GM23248 (cell line): ENCODE data around the gene UBE2F. TPM values are rescaled to one million over a fixed set of nuclear protein-coding genes. Genes with fewer than 3 reads are reported as not detected.

Experiments
- DNase-seq: peaks from one replicate; pipeline ENCODE4 v3.0.0-alpha.2; 2015
- H2AFZ ChIP-seq: fragments of 200-600 bp; sonication (generic); 2 replicates; pipeline ENCODE4 v1.6.1; 2016; ENCODE audit warnings: antibody characterized with exemption
- H3F3A ChIP-seq: fragments of 200-600 bp; sonication (generic); 2 replicates; pipeline ENCODE4 v1.6.1; 2016; ENCODE audit warnings: mild to moderate bottlenecking, antibody characterized with exemption, mixed run types; ENCODE audit not compliant: insufficient read depth
- H3K27ac ChIP-seq: fragments of 200-600 bp; sonication (generic); 2 replicates; pipeline ENCODE4 v1.5.1; 2016; ENCODE audit warnings: mild to moderate bottlenecking
- H3K27me3 ChIP-seq: fragments of 200-600 bp; sonication (generic); replicated peaks from 2 replicates; pipeline ENCODE4 v1.6.1; 2016; ENCODE audit warnings: mild to moderate bottlenecking; ENCODE audit not compliant: insufficient read depth
- H3K36me3 ChIP-seq: fragments of 200-600 bp; sonication (generic); 2 replicates; pipeline ENCODE4 v1.6.1; 2016; ENCODE audit warnings: low read depth, mild to moderate bottlenecking
- H3K4me1 ChIP-seq: fragments of 200-600 bp; sonication (generic); 2 replicates; pipeline ENCODE4 v1.6.1; 2016; ENCODE audit warnings: mild to moderate bottlenecking; ENCODE audit not compliant: insufficient read depth
- H3K4me2 ChIP-seq: fragments of 200-600 bp; sonication (generic); one replicate; pipeline ENCODE4 v1.6.1; 2016; ENCODE audit warnings: mild to moderate bottlenecking; ENCODE audit not compliant: unreplicated experiment
- H3K4me3 ChIP-seq: fragments of 200-600 bp; sonication (generic); 2 replicates; pipeline ENCODE4 v1.5.1; 2016; ENCODE audit warnings: mild to moderate bottlenecking
- H3K79me2 ChIP-seq: fragments of 200-600 bp; sonication (generic); 2 replicates; pipeline ENCODE4 v1.6.1; 2016; ENCODE audit warnings: mild to moderate bottlenecking; ENCODE audit not compliant: insufficient read depth
- H3K9ac ChIP-seq: fragments of 200-600 bp; sonication (generic); 2 replicates; pipeline ENCODE4 v1.6.1; 2016; ENCODE audit warnings: mild to moderate bottlenecking
- H3K9me2 ChIP-seq: fragments of 200-600 bp; sonication (generic); 2 replicates; pipeline ENCODE4 v1.6.1; 2016; ENCODE audit warnings: mixed run types, mild to moderate bottlenecking, moderate library complexity; ENCODE audit not compliant: insufficient read depth
- H3K9me3 ChIP-seq: fragments of 200-600 bp; sonication (generic); one replicate; pipeline ENCODE4 v1.6.1; 2017; ENCODE audit warnings: low read depth
- H4K20me1 ChIP-seq: fragments of 200-600 bp; sonication (generic); 2 replicates; pipeline ENCODE4 v1.6.0; 2016; ENCODE audit not compliant: insufficient read depth
- EZH2 ChIP-seq: fragments of 200-600 bp; sonication (generic); IDR thresholded peaks from 2 replicates; pipeline ENCODE4 v1.6.1; 2018; ENCODE audit warnings: antibody characterized with exemption, mild to moderate bottlenecking; ENCODE audit not compliant: insufficient read depth, poor library complexity, severe bottlenecking
- EZH2phosphoT487 ChIP-seq: fragments of 200-600 bp; sonication (generic); IDR thresholded peaks from 2 replicates; pipeline ENCODE4 v1.6.1; 2018; ENCODE audit warnings: antibody characterized with exemption, moderate library complexity, mild to moderate bottlenecking, low read depth; ENCODE audit not compliant: insufficient read depth
- WGBS, 2 experiments: methylation state at CpG; one replicate each; pipeline ENCODE4 v1.1.6; 2015 to 2017; ENCODE audit warnings: low lambda C conversion rate in 2 of 2, low coverage in 1 of 2; ENCODE audit errors: missing lambda C conversion rate in 2 of 2; 5-methylcytosine and 5-hydroxymethylcytosine counted together
- in situ Hi-C: fragments of 300-500 bp; cut with MboI; formaldehyde crosslinking; loops from 2 replicates; pipeline ENCODE4 v1.15.0; 2020
- polyA plus RNA-seq: library from polyadenylated mRNA; unstranded; fragments of >200 nt; fragmentation: Nextera tagmentation; extraction: Ambion mirVana; gene quantifications from 2 replicates; pipeline ENCODE4 v1.2.1, GENCODE V29; 2016
- total RNA-seq: library from RNA; depleted of rRNA; stranded (reverse); fragments of >200 nt; shearing (Covaris generic); gene quantifications from 2 replicates; pipeline ENCODE4 v1.2.3, GENCODE V29; 2014; rRNA removed

Gene UBE2F
- 61.5 and 88.7 TPM in 2 replicates for total RNA-seq
- 121 and 129 TPM in 2 replicates for polyA plus RNA-seq

DNA sequence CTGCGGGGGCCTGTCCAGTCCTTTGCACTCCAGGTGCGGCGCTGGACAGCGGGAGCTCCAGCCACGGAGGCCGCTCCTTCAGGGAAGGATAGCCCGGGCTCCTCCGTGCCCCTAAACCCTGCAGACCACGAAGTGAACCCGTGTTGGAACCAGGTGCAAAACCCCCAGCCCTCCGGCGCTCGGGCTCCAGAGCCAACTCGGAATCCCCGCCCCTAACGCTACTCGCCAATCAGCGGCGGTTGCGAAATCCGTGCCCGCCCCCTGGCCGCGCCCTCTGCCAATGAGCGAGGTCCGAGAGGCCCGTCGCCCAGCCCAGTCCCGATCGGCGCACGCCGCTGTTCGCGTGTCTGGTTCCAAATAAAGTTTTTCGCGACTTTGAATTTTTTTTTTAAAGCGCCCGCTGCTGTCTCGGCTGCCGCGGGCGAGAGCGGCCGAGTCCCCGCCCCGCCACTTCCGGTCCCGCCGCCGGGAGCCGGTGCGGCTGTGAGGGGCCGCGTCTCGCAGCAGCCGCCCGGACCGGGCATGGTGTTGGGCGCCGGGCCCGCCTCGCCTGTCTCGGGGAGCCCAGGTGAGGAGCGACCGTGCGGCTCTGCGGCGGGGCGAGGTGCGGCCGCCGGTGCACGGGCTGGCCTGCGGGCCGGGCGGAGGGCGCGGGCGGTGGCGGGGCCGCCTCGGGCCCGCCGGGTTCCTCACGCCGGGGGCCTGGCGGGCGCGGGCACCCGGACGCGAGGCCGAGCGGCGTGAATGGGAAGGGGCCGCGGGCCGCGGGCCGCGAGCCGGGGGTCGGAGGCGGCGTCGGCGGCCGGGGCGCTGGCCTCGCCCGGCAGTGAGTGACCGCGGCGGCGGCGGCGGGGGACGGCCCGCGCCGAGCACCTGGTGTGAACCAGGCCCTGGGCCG, at the start of gene UBE2F:
Gene UBE2F, plus strand, starts transcription at position 450 of the 898 bp plus-strand sequence. CDS start 6,094 bp downstream, outside the sequence.
- peaks cover 4% of the 10 kb centered on the region for H3K9me3 ChIP-seq
- WGBS, 2 experiments = 1% methylated on average over 68 to 87 of the region's 123 CpGs
- peak; percentile 98 for DNase-seq
- H3K27me3 ChIP-seq = no peaks in the 10 kb centered on the region
- no peak for TF ChIP-seq EZH2
- no peak for TF ChIP-seq EZH2phosphoT487
- peak within 1 kb of the TSS; percentile 94 for H3K4me2 ChIP-seq
- no peaks in the 10 kb centered on the region for H3K9me2 ChIP-seq
- H3K79me2 ChIP-seq = peaks cover 43% of the 10 kb centered on the region
- peak within 1 kb of the TSS; percentile 96 for H2AFZ ChIP-seq
- peak within 1 kb of the TSS; percentile 96 for H3K4me3 ChIP-seq
- H3K36me3 ChIP-seq = no peaks in the 10 kb centered on the region
- peak within 1 kb of the TSS; percentile 64 for H3K27ac ChIP-seq
- peaks cover 15% of the 10 kb centered on the region; the same call in 1 of the 2 replicates for H4K20me1 ChIP-seq
- H3F3A ChIP-seq = peaks cover 22% of the 10 kb centered on the region
- in situ Hi-C loops = no loop called here
- peaks cover 19% of the 10 kb centered on the region for H3K4me1 ChIP-seq
- H3K9ac ChIP-seq = peak within 1 kb of the TSS; percentile 85

GRCh38 chr2:237917696-237918374, 49.0 kb upstream of the UBE2F start:
- no peaks in the 10 kb centered on the region for H3K79me2 ChIP-seq
- H3K4me3 ChIP-seq = no peak overlapping the region
- H3F3A ChIP-seq = no peaks in the 10 kb centered on the region
- no peaks in the 10 kb centered on the region for H3K9me2 ChIP-seq
- no peak overlapping the region for H2AFZ ChIP-seq
- 74 to 83% methylated on average over 5 of the region's 5 CpGs for WGBS, 2 experiments
- no peaks in the 10 kb centered on the region for H3K4me1 ChIP-seq
- H3K27ac ChIP-seq = no peak overlapping the region
- H3K36me3 ChIP-seq = no peaks in the 10 kb centered on the region
- TF ChIP-seq EZH2phosphoT487 (no peak), EZH2 (no peak)
- H3K9me3 ChIP-seq = no peaks in the 10 kb centered on the region
- in situ Hi-C loops = no loop called here
- H3K9ac ChIP-seq = no peak overlapping the region
- no peaks in the 10 kb centered on the region for H4K20me1 ChIP-seq
- no peak overlapping the region for H3K4me2 ChIP-seq
- no peaks in the 10 kb centered on the region for H3K27me3 ChIP-seq
- DNase-seq = no peak

- no peak overlapping the region for H3K4me3 ChIP-seq
- H2AFZ ChIP-seq = no peak overlapping the region
- H3K9me2 ChIP-seq = no peaks in the 10 kb centered on the region
- no peak overlapping the region for H3K27ac ChIP-seq
- no peak for TF ChIP-seq EZH2phosphoT487
- TF ChIP-seq EZH2 = no peak
- no peaks in the 10 kb centered on the region for H4K20me1 ChIP-seq
- in situ Hi-C loops = no loop called here
- H3F3A ChIP-seq = no peaks in the 10 kb centered on the region
- WGBS, 2 experiments = 98% methylated on average over 5 to 6 of the region's 6 CpGs
- no peaks in the 10 kb centered on the region for H3K9me3 ChIP-seq
- no peak overlapping the region for H3K4me2 ChIP-seq
- H3K79me2 ChIP-seq = no peaks in the 10 kb centered on the region
- no peaks in the 10 kb centered on the region for H3K4me1 ChIP-seq
- DNase-seq = no peak
- no peaks in the 10 kb centered on the region for H3K36me3 ChIP-seq
- no peaks in the 10 kb centered on the region for H3K27me3 ChIP-seq
- no peak overlapping the region for H3K9ac ChIP-seq
Observed at GRCh38 chr2:237919593-237919992, 47.2 kb upstream of the UBE2F start.

DNA sequence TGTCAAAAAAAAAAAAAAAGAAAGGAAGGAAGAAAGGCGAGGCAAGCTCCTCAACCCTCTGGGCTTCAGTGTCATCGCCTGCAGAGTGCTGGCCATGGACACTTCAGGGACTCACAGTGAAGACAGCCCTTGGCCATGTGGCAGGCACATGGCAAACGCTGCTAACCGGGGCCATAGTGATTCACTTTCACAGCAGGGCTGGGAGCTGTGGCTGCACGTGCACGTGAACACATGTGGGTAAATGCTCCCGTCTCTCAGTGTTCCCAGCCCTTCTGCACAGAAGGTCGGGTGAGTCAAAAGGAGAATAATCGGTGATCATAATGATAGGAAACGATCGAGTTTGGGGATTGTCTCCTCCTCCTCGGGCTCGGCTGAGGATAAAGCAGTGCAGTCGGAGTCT, 46.1 kb upstream of the UBE2F start:
- H3K4me3 ChIP-seq = no peak overlapping the region
- WGBS, 2 experiments = 10 to 18% methylated on average over 14 of the region's 14 CpGs
- no peak overlapping the region for H3K9ac ChIP-seq
- peak; percentile 80 for DNase-seq
- no peaks in the 10 kb centered on the region for H3K36me3 ChIP-seq
- no peaks in the 10 kb centered on the region for H3K9me2 ChIP-seq
- H3K27me3 ChIP-seq = no peaks in the 10 kb centered on the region
- H3F3A ChIP-seq = no peaks in the 10 kb centered on the region
- H3K4me1 ChIP-seq = no peaks in the 10 kb centered on the region
- H3K9me3 ChIP-seq = no peaks in the 10 kb centered on the region
- TF ChIP-seq EZH2phosphoT487 = no peak
- TF ChIP-seq EZH2 = no peak
- no peaks in the 10 kb centered on the region for H3K79me2 ChIP-seq
- no peak overlapping the region for H3K4me2 ChIP-seq
- H4K20me1 ChIP-seq = no peaks in the 10 kb centered on the region
- H2AFZ ChIP-seq = no peak overlapping the region
- no peak overlapping the region for H3K27ac ChIP-seq
- in situ Hi-C loops = no loop called here
